Measurements from ENCODE around the gene ATL2.

Gene ATL2

GRCh38 chr2:38271697-38272096, 105.4 kb downstream of the ATL2 start:
- no peak for DNase-seq (ENCODE audit: low read depth)
- H3K4me3 ChIP-seq (ENCODE audit: low read depth, low read length) = no peak overlapping the region
- no peak for TF ChIP-seq CTCF (conservative IDR thresholded peaks at IDR 0.05; ENCODE audit: low read depth, low read length)

GRCh38 chr2:38269421-38269820, 107.7 kb downstream of the ATL2 start:
- no peak for TF ChIP-seq CTCF (conservative IDR thresholded peaks at IDR 0.05; ENCODE audit: low read depth, low read length)

GRCh38 chr2:38268691-38269327, 108.3 kb downstream of the ATL2 start:
- TF ChIP-seq CTCF (conservative IDR thresholded peaks at IDR 0.05; ENCODE audit: low read depth, low read length) = no peak
- DNase-seq (ENCODE audit: low read depth) = peak; percentile 88
- no peak overlapping the region for H3K4me3 ChIP-seq (ENCODE audit: low read depth, low read length)

More at GRCh38 chr2:38269421-38269820, 107.7 kb downstream of the ATL2 start:
- DNase-seq (ENCODE audit: low read depth) = peak; percentile 26
- no peak overlapping the region for H3K4me3 ChIP-seq (ENCODE audit: low read depth, low read length)

- no peak for DNase-seq (ENCODE audit: low read depth)
- no peak for TF ChIP-seq CTCF (conservative IDR thresholded peaks at IDR 0.05; ENCODE audit: low read depth, low read length)
- no peak overlapping the region for H3K4me3 ChIP-seq (ENCODE audit: low read depth, low read length)
These were observed 109.1 kb downstream of the ATL2 start for GRCh38 chr2:38268001-38268400.

- H3K4me3 ChIP-seq (ENCODE audit: low read depth, low read length) = no peak overlapping the region
- DNase-seq (ENCODE audit: low read depth) = no peak
- no peak for TF ChIP-seq CTCF (conservative IDR thresholded peaks at IDR 0.05; ENCODE audit: low read depth, low read length)
These were observed 109.7 kb downstream of the ATL2 start for GRCh38 chr2:38267270-38267925.

GRCh38 chr2:38266382-38267061, 110.6 kb downstream of the ATL2 start:
- no peak overlapping the region for H3K4me3 ChIP-seq (ENCODE audit: low read depth, low read length)
- no peak for TF ChIP-seq CTCF (conservative IDR thresholded peaks at IDR 0.05; ENCODE audit: low read depth, low read length)
- DNase-seq (ENCODE audit: low read depth) = no peak

Measured in choroid plexus epithelial cell (primary cell).